ENCODE measurements around the gene IFNK.
A peak's percentile ranks its signal among the peaks of the same experiment; 100 is the strongest.

IFNK gene

GRCh38 chr9:27511771-27512170 is 12.3 kb upstream of the IFNK start:
- DNase-seq (ENCODE audit: low read depth in 2 of 2): no peak

DNA sequence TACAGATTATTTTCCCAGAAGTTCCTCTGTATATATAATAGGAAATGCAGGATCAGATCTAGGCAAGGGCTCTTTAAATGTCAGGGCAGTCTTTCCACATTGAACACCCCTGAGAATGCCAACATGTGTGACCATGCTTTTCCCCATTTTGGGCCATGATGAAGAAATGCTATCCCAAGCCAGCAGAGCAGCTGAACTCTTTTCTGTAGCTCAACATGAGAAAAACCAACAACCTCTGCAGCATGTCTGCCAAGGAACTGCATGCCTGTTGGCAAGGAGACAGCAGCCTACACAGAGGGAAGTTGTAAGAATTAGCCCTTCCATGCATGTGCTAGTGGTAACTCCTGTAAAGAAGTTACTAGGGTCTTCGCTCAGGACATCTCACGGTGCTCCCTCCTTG is 9.5 kb upstream of the IFNK start:
- DNase-seq (ENCODE audit: low read depth in 2 of 2): no peak

GRCh38 chr9:27518006-27518405 is 6.1 kb upstream of the IFNK start:
- DNase-seq (ENCODE audit: low read depth in 2 of 2): no peak

DNA sequence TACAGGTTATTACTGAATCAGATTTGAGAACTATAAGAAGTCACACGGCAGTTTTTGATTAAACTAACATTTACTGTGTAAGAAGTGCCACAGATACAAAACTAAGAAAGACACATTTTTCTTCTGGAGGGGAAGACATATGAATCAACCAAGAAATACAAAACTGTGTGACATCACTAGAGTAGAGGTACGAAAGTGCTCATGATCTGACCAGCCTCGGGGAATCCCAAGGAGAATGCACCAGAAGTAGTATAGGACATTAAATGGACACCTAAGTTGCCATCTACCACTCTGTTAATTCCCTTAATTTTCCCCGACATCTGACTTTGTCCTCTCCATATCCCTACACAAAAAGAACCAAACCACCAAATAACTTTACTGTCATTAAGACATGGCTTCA is 5.3 kb upstream of the IFNK start:
- DNase-seq (ENCODE audit: low read depth in 2 of 2): no peak

- DNase-seq (ENCODE audit: low read depth in 2 of 2): no peak
Measured at GRCh38 chr9:27519466-27520465, 4.3 kb upstream of the IFNK start.

GRCh38 chr9:27520986-27521385 is 3.1 kb upstream of the IFNK start:
- DNase-seq (ENCODE audit: low read depth in 2 of 2): no peak

DNA sequence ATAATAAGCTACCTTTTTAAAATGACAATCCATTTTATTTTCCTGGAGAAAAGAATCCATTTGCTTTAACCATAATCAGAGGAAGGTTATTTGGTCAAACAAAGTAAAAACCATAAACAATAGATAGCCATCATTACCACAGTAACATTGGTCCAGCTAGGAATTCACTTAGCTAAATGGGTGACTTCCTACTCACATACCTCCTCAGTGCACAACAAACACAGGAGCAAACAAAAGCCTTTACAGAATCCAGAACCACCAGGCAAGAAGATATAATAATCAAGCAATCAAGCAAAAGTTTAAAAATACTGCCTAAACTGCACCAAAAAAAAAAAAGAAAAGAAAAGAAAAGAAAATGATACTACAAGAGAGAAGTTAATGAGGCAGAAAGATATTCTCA is 949 bp upstream of the IFNK start:
- DNase-seq (ENCODE audit: low read depth in 2 of 2): no peak

DNA sequence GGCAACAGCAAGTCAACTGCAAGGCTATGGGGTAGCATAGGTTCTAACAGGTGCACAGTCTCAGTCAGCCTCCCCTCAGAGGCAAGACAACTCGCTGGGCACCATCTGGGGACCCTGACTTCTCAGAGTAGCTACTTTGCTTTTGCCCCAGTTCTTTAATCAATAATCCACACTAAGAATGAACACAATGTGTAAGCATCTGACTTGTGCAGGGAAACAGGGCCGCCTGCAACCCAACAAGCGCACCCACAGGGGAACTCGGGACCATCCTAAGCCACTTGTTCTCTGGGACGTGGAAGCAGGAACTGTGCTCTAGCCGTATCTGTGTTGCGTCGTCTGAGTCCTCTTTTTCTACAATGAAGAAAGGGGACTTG is 3.6 kb downstream of the IFNK start:
- DNase-seq (ENCODE audit: low read depth in 2 of 2): no peak

DNA sequence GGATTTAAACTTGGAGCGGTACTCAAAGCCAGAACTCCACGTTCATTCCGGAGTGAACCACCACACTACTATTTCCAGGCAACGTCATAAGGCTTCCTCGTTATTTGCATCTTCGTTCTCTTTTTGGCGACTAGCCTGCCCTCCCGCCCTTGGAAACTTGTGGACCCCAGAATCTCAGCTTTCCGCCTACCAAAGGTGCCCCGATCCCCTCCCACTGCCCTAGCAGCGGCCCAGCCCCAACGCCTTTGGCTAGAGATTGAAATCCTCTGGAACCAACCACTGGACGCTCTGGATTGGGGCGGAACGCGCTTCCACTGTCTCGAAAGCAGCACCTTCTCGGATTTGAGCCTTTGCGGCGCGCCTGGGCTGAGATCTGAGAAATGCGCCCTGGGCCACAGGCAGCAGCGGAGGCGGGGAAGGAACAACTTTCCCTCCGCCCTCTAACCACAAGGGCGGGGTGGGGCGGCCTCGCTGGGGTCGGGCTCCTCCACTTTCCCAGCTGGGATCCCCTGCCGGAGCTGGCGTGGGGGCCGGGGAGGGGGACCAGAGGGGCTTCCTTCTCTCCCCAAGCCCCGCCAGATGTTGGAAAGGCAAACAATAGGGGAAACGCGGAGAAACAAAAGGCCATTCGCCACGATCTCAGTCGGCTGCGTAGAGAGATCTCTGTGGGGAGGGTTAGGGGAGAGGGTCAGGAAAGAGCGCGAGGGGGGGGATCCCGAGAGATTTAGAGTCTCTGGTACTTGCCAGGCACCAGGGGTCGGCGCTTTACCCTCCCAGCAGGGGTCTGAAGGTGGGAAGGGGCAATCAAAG is 4.2 kb downstream of the IFNK start:
- peak in 1 of 2 donors; percentile 21 for DNase-seq (ENCODE audit: low read depth in 2 of 2)

GRCh38 chr9:27528886-27529315 is 4.8 kb downstream of the IFNK start:
- peak in 1 of 2 donors; percentile 33 for DNase-seq (ENCODE audit: low read depth in 2 of 2)

GRCh38 chr9:27529316-27530278 is 5.5 kb downstream of the IFNK start, which contains the start of gene MOB3B:
Gene MOB3B, minus strand, starts transcription at chr9:27529814. Its CDS starts 74,264 bp downstream, at chr9:27455550.
- peak; percentile 66 to 70 for DNase-seq (ENCODE audit: low read depth in 2 of 2)

DNA sequence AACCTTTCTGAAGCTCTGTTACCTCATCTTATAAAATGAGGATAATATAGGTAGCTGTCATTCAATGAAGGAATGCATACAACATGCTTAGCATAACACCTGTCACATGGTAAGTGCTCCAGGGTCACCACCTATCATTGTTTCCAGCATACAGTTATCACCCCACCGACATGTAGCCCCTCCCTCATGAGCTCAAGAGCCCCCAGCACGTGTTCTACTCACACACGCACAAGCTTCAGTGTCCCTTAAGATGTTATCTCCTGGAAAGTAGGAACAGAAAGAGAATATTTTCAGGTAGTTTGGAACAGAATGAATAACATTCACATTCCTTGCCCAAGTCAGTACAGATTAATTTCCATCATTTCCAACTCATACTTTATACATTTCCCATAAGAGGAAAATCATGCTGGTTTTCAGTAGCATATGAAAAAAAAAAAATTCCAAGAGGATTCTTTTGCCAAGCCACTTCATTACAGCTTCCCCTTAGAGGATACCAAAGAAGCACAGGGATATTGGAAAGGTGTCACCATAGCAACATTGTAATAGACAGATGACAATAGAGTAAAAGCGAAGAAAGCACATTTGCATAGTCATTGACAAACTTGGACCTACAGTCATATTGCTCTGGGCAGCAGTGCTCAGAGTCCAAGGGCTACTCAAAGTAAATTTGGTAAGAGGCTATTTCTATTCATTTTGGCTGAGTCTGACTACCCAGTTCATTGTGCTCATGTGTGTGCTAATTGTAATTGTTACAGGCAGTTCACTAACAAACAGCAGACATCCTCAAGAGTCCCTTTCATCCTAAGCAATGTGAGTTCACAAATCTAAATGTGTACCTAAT is 7.0 kb downstream of the IFNK start:
- DNase-seq (ENCODE audit: low read depth in 2 of 2): no peak

DNA sequence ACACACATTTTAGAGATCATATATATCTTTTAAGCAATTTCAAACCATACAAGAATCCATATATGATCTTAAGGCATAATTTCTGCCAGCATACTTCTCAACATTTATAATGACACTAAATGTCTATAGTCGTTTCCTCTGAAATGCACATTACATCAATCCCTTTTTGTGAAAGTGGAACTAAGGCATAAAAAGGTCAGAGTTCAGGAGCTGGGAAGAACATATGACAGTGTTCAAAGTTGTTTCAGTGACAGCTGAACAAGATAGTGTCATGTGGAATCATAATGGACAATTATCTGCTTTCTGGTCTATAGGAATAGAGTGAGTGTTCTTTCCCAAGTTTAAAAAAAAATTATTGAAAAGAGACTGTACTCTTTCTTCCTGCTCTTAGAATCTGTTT is 8.0 kb downstream of the IFNK start:
- no peak for DNase-seq (ENCODE audit: low read depth in 2 of 2)

DNA sequence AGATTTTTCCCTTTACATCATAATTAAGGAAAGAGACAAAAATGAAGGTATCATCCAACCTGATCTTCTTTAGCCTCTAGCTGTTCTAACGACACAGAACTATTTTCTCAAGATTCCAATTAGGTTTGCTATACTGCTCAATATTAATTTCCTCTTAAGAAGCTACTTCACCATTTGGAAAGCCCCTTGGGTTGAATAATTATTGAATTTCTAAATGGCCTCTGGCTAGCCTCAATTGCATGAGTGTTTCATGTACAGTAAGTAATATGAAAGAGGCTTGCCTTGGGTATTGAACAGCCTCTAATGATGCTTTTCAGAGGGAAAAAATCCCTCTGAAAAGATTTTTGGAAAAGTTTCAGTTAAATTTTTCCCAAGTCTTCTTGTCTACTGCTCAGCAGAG is 9.2 kb downstream of the IFNK start:
- no peak for DNase-seq (ENCODE audit: low read depth in 2 of 2)

DNA sequence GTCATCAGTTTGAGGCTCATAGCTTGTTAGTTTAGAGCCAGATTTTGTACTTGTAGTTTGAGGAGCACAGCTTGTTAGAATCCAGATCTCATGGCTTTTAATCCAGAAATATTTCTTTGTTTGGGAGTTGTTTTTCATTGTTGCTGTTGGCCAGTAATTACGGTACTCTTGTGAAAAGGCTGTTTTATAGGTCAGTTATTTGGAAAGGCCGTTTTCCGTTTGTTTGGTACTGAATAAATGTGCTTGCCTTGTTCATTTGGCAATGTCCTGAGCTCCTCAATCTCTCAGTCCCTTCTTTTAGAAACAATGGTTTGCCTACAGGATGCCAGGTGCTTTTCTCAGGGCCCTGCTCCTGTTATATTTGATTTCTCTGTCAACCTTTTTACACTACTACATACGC is 10.0 kb downstream of the IFNK start:
- DNase-seq (ENCODE audit: low read depth in 2 of 2): no peak

- DNase-seq (ENCODE audit: low read depth in 2 of 2): no peak
Measured at GRCh38 chr9:27534658-27535209, 10.6 kb downstream of the IFNK start.

DNA sequence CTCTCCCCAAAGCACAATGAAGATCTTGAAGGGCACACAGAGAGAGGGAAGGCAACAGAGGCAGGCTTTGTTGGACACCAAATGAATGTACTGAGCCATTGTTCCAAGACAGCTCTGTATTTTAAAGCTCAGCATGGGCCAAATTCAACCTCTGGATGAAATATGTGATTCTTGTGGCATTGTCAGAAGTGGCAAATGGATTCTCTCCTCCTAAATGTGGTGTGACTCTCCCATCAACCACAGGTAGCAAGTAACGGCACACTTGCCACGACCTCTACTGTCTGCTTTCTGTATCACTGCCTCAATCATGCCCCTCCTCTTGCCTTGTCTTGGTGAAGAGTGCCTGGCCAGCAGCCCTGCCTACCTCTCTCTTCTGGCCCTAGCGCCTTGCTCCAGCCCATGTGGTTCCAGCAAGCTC is 11.6 kb downstream of the IFNK start:
- no peak for DNase-seq (ENCODE audit: low read depth in 2 of 2)

DNA sequence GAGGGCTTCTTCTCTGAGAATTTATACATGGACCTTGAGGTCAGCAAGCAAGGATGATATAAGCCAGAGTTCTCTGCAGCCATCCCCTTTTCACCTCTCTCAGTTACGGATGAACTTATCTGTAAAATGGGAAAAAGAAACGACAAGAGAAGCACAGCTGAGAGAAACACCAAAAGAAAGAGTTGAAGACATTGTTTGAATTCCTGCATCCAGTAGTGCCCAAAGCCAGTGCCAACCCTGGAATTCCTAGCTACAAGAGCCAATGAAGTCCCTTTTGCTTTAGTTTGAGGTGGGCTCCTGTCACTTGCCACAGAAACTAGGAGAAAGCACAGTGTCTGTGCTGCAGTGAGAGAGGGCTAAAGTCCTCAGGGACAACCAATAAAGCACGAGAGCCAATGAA is 12.1 kb downstream of the IFNK start:
- DNase-seq (ENCODE audit: low read depth in 2 of 2): no peak

GRCh38 chr9:27537027-27537435 is 12.9 kb downstream of the IFNK start:
- DNase-seq (ENCODE audit: low read depth in 2 of 2): no peak

GRCh38 chr9:27537756-27538155 is 13.7 kb downstream of the IFNK start:
- no peak for DNase-seq (ENCODE audit: low read depth in 2 of 2)

Measured in stimulated activated CD4-positive, alpha-beta T cell treated with anti-CD3 and anti-CD28 coated beads, Interleukin-4, amount 100 ng/mL, for 48 hours (primary cell).